Stimulated activated CD8-positive, alpha-beta memory T cell treated with anti-CD3 and anti-CD28 coated beads, Interleukin-12 subunit alpha, Interleukin-12 subunit beta, amount 100 ng/mL, for 4 hours (primary cell): ENCODE data around the gene SLC30A9.

Experiments used
- DNase-seq: peaks from one replicate; pipeline ENCODE4 v3.0.0-alpha.2; 2020; ENCODE audit warnings: low read depth

SLC30A9 gene

GRCh38 chr4:41990365-41991111 is at the start of gene SLC30A9:
SLC30A9 (plus strand) TSS chr4:41990530; CDS start chr4:41990652, 122 bp downstream.
- DNase-seq, result peak; percentile 83

GRCh38 chr4:41940834-41941233 is 49.5 kb upstream of the SLC30A9 start:
- no peak for DNase-seq

- DNase-seq, result no peak
Measured at GRCh38 chr4:41943506-41943905, 46.8 kb upstream of the SLC30A9 start.

GRCh38 chr4:41944089-41944488 is 46.2 kb upstream of the SLC30A9 start:
- DNase-seq, result no peak

- no peak for DNase-seq
Measured at GRCh38 chr4:41949531-41949930, 40.8 kb upstream of the SLC30A9 start.

GRCh38 chr4:41957634-41958033 is 32.7 kb upstream of the SLC30A9 start:
- no peak for DNase-seq

- no peak for DNase-seq
Measured at GRCh38 chr4:41963105-41963504, 27.2 kb upstream of the SLC30A9 start.

- DNase-seq, result no peak
Measured at GRCh38 chr4:41964401-41964800, 25.9 kb upstream of the SLC30A9 start.

- DNase-seq, result no peak
Measured at GRCh38 chr4:41967392-41967791, 22.9 kb upstream of the SLC30A9 start.

- DNase-seq, result no peak
Measured at GRCh38 chr4:41969671-41970070, 20.7 kb upstream of the SLC30A9 start.

- DNase-seq, result no peak
Measured at GRCh38 chr4:41975341-41975740, 15.0 kb upstream of the SLC30A9 start.

GRCh38 chr4:41976775-41977516 is 13.4 kb upstream of the SLC30A9 start:
- no peak for DNase-seq

GRCh38 chr4:41977709-41978108 is 12.6 kb upstream of the SLC30A9 start:
- no peak for DNase-seq

- no peak for DNase-seq
Measured at GRCh38 chr4:41981456-41981855, 8.9 kb upstream of the SLC30A9 start, which contains the start of gene DCAF4L1. DCAF4L1 (plus strand) TSS chr4:41981756; CDS start chr4:41981793, 37 bp downstream.

- no peak for DNase-seq
Measured at GRCh38 chr4:41982716-41983115, 7.6 kb upstream of the SLC30A9 start.

GRCh38 chr4:41985151-41985550 is 5.2 kb upstream of the SLC30A9 start:
- DNase-seq, result no peak

GRCh38 chr4:41989994-41990364 is 351 bp upstream of the SLC30A9 start:
- no peak for DNase-seq

- no peak for DNase-seq
Measured at GRCh38 chr4:41991916-41992767, 1.8 kb downstream of the SLC30A9 start.

GRCh38 chr4:41992967-41993857 is 2.9 kb downstream of the SLC30A9 start:
- no peak for DNase-seq

- DNase-seq, result no peak
Measured at GRCh38 chr4:41994461-41994985, 4.2 kb downstream of the SLC30A9 start.

GRCh38 chr4:41998019-41998418 is 7.7 kb downstream of the SLC30A9 start:
- no peak for DNase-seq
